Measurements from ENCODE around the gene PTPRG.

DNA sequence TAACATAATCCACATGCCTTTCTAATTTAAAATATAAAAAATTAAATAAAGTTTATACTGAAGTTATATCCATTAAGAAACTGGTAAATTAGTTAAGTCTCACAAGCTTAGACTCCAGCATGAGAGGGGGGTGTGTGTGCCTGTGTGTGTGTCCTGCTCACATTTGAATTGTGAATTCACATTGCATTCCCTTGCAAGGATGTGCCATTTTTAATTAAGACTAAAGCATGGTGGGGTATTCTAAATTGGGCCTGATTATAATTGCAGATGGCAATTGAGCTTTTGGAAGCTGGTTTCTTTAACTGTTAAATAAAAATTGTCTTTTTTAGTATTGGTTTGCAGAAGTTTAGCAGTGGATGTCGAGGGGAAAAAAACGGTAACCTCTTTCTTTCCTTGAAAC lies 56.9 kb downstream of the PTPRG start:
- TF ChIP-seq POLR2A (IDR thresholded peaks at IDR 0.05; ENCODE audit: low read depth, low read length) = no peak
- TF ChIP-seq TAF1 (IDR thresholded peaks at IDR 0.05; ENCODE audit: borderline replicate concordance, low read depth, low read length) = no peak
